Activated CD4-positive, alpha-beta T cell treated with anti-CD3 and anti-CD28 coated beads, Interleukin-10, Interleukin-2, amounts not matched to agents 100 ng/mL and 50 ng/mL, durations not matched to agents 16 hours and 8 hours (primary cell): Measurements from ENCODE around the gene BCL6B.
"Not testable (repeated sequence)": the region's sequence is repeated elsewhere in the genome, so short reads cannot be mapped to it uniquely, and the experiment has no call there.

Experiments used
- DNase-seq: peaks from one replicate; pipeline ENCODE4 v3.0.0-alpha.2; 2020

Gene BCL6B

GRCh38 chr17:7029659-7030058, 6.8 kb downstream of the BCL6B start:
- peak; percentile 73 for DNase-seq

- DNase-seq = peak; percentile 78
These were observed 12.2 kb downstream of the BCL6B start for GRCh38 chr17:7034955-7035590.

GRCh38 chr17:7035591-7036368, 12.9 kb downstream of the BCL6B start, which contains the start of gene SLC16A13:
TSS of gene SLC16A13 (plus strand) at chr17:7036015. CDS start at chr17:7036383, 368 bp downstream.
- peak; percentile 99 for DNase-seq

- DNase-seq = no peak
These were observed 15.4 kb downstream of the BCL6B start for GRCh38 chr17:7038025-7038862.

- DNase-seq = no peak
These were observed 17.0 kb downstream of the BCL6B start for GRCh38 chr17:7039832-7040231.

- DNase-seq = no peak
These were observed 19.0 kb downstream of the BCL6B start for GRCh38 chr17:7041607-7042500.

GRCh38 chr17:7042501-7043181, 19.8 kb downstream of the BCL6B start:
- DNase-seq = no peak

GRCh38 chr17:7043182-7043496, 20.3 kb downstream of the BCL6B start:
- DNase-seq = no peak

- DNase-seq = no peak
These were observed 20.8 kb downstream of the BCL6B start, which contains the start of gene SLC16A11 for GRCh38 chr17:7043497-7044198. TSS of gene SLC16A11 (minus strand) at chr17:7044092. CDS start at chr17:7043513, 579 bp downstream.

GRCh38 chr17:7045492-7046126, 22.8 kb downstream of the BCL6B start:
- DNase-seq = peak; percentile 74

GRCh38 chr17:7046127-7046724, 23.4 kb downstream of the BCL6B start:
- DNase-seq = peak; percentile 45

- DNase-seq = peak; percentile 89
These were observed 24.0 kb downstream of the BCL6B start for GRCh38 chr17:7046725-7047397.

GRCh38 chr17:7047566-7047965, 24.7 kb downstream of the BCL6B start:
- peak; percentile 89 for DNase-seq

GRCh38 chr17:7048968-7049367, 26.1 kb downstream of the BCL6B start:
- no peak for DNase-seq

GRCh38 chr17:7050583-7050982, 27.7 kb downstream of the BCL6B start:
- DNase-seq = not testable (repeated sequence)

- no peak for DNase-seq
These were observed 33.5 kb downstream of the BCL6B start for GRCh38 chr17:7056386-7056785.

- no peak for DNase-seq
These were observed 36.1 kb downstream of the BCL6B start for GRCh38 chr17:7058831-7059447.

- peak; percentile 61 for DNase-seq
These were observed 37.5 kb downstream of the BCL6B start for GRCh38 chr17:7060165-7060891.
